H1 (cell line): ENCODE results near the gene TSTD2.

Source experiments
- CHD2 ChIP-seq: IDR thresholded peaks from 2 replicates; pipeline ENCODE4 v1.6.1; 2012; ENCODE audit warnings: low read length, improper control_type of control experiment
- CREB1 ChIP-seq: IDR thresholded peaks from 2 replicates; pipeline ENCODE4 v1.6.1; 2012; ENCODE audit warnings: inconsistent platforms
- CTCF ChIP-seq, 3 experiments: IDR thresholded peaks; 1 replicate in 2 of 3; 2 replicates in 1 of 3; pipeline versions ENCODE4 v1.5.1 to v1.6.1; 2011; ENCODE audit warnings: low read length in 3 of 3, mild to moderate bottlenecking in 3 of 3, inconsistent platforms in 2 of 3, low read depth in 1 of 3, moderate library complexity in 1 of 3; ENCODE audit not compliant: insufficient read depth in 1 of 3; ENCODE audit errors: control extremely low read depth in 1 of 3
- EZH2 ChIP-seq: fragments of 200-600 bp; sonication (generic); IDR thresholded peaks from 2 replicates; pipeline ENCODE4 v1.7.1; 2012; ENCODE audit warnings: low read depth, mild to moderate bottlenecking, moderate library complexity, low read length, inconsistent platforms; ENCODE audit not compliant: severe bottlenecking
- POLR2AphosphoS5 ChIP-seq: IDR thresholded peaks from 2 replicates; pipeline ENCODE4 v1.6.1; 2011; ENCODE audit warnings: low read depth, low read length

GRCh38 chr9:97659771-97660170 lies 26.6 kb upstream of the TSTD2 start:
- no peak for TF ChIP-seq CTCF (IDR thresholded peaks at IDR 0.05; ENCODE audit: control extremely low read depth in 1 of 3, insufficient read depth in 1 of 3, low read depth in 1 of 3, low read length in 3 of 3)
- TF ChIP-seq EZH2 = no peak
- TF ChIP-seq CHD2 = no peak
- TF ChIP-seq POLR2AphosphoS5 = no peak
- TF ChIP-seq CREB1 = no peak
